ENCODE measurements around the gene GRIK3.

GRIK3 gene

DNA sequence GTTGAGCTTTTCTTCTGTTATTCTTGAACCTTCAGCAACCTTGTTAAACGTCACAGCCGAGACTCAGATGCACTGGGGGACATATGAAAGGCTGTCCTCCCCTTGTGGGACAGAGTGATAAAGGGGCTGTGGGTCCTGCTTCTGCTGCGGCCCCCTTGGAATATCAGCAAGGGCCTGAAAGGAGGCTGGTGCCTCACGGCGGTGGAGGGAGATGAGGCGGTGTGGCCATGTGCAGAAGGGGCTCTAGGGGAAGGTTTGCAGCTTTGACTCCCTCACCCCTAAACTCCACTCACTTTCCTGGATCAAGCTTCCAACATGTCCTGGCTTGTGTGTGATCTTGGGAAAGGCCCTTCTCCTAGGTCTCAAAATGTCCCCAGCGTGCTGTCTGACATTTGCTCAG is 280.9 kb downstream of the GRIK3 start:
- no peak for DNase-seq

DNA sequence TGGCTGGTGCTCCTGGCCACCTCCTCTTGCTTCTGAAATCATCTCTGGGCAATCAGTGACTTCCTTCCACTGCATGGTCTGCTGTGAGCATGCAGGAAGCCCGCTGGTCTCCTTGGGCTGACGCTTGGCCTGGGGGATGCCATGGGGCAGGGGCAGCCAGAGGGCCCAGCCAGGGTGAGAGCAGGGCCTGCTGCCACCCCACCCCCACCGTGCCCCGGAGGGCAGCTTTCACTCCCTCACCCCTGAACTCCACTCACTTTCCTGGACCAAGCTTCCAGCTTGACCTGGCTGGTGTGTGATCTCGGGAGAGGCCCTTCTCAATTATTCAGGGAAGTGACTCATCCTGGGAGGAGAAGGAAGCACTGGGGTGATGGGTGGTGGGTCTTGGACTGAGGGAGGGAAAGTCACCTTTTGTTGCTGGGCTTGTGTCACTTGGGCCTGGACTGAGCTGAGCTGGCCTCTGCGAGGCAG is 281.4 kb downstream of the GRIK3 start:
- no peak for DNase-seq

- DNase-seq, result no peak
Measured at GRCh38 chr1:36752431-36752830, 281.9 kb downstream of the GRIK3 start.

DNA sequence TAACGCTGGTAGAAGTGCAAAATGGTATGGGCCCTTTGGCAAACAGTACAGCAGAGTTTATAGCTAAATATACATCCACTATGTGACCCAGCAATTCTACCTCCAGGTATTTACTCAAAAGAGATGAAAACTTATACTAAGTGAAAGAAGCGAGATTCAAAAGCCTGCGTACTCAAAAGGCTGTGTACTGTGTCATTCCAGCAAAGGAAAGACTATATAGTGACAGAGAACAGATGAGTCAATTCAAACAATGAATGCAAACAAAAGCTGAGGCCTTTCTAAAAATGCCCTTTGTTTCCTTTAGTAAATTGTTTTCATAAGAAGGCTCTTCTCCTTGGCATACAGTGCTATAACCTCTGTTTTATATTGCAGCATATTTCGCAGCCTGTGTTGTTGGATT is 282.8 kb downstream of the GRIK3 start:
- no peak for DNase-seq

GRCh38 chr1:36748466-36748865 is 285.8 kb downstream of the GRIK3 start:
- no peak for DNase-seq
